Astrocyte of the cerebellum (primary cell): ENCODE measurements around the gene ZWILCH.
"Not testable (repeated sequence)": the region's sequence is repeated elsewhere in the genome, so short reads cannot be mapped to it uniquely, and the experiment has no call there.

ENCODE experiments used
- DNase-seq: peaks from one replicate; pipeline ENCODE4 v3.0.0-alpha.2; 2011; ENCODE audit warnings: low read depth
- H3K4me3 ChIP-seq: 2 replicates; pipeline ENCODE4 v1.5.1; 2011; ENCODE audit warnings: mild to moderate bottlenecking, low read depth, low read length, moderate library complexity
- CTCF ChIP-seq: IDR thresholded peaks from 2 replicates; pipeline ENCODE4 v1.5.1; 2012; ENCODE audit warnings: low read length, low read depth, moderate library complexity, mild to moderate bottlenecking; ENCODE audit errors: missing control alignments
- in situ Hi-C: cut with HindIII; loops from 2 replicates; pipeline ENCODE4 v1.10.0; 2017; ENCODE audit warnings: low sequenced_read_pairs

ZWILCH gene

GRCh38 chr15:66502491-66502890, 2.6 kb upstream of the ZWILCH start:
- H3K4me3 ChIP-seq, result peak overlapping the region; percentile 66
- no peak for TF ChIP-seq CTCF
- in situ Hi-C loops, result loop anchor here (5.0 kb wide), 1 partner anchor 75 kb away; no protein-coding TSS in a partner anchor
- no peak for DNase-seq

- in situ Hi-C loops, result loop anchor here (5.0 kb wide), 1 partner anchor 74 kb away; no protein-coding TSS in a partner anchor
- not testable (repeated sequence) for DNase-seq
- H3K4me3 ChIP-seq, result peak overlapping the region; percentile 66
Observed at GRCh38 chr15:66503041-66503648, 2.0 kb upstream of the ZWILCH start.

DNA sequence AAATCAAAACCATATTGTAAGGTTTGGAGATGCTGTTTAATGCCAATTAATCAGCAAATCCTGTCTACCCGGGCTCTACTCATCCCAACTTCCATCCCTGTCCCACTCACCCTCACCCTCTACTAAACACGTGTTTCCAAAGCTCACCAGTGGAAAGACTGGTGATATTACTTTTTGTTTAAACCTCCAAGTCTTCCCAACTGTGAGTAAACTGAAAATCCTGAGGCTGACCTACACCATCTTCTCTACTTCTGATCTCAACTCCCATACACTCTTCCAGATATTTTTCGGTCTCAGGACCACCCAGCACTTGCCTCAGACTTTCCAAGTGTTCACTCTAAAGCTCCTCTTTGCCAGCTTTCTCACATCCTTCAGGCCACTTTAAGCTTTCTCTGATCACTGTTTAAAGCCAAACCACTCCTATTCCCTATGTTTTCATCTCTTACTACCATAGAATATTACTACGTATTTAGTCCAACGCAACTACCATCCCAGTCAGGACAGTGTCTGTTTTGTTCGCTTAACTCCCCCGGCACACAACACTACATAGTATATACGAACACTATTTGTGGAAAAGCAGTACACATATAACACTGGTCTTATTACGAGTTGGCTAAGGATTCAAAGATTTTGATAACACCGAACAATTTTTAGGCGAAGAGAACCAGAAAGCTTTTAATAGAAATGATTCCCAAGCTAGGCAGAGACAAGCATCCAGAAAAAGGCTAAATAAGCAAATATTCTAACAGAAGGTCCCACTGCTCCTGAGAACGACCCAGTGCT, 1.2 kb upstream of the ZWILCH start:
- H3K4me3 ChIP-seq, result peak overlapping the region; percentile 66
- in situ Hi-C loops, result loop anchor here (5.0 kb wide), 1 partner anchor 73 kb away; no protein-coding TSS in a partner anchor

GRCh38 chr15:66505430-66505811, 295 bp downstream of the ZWILCH start:
- in situ Hi-C loops, result no loop called here
- no peak for DNase-seq
- H3K4me3 ChIP-seq, result peak overlapping the region; percentile 66
- TF ChIP-seq CTCF, result no peak

More for the DNA sequence above, 1.2 kb upstream of the ZWILCH start:
- no peak for DNase-seq
- no peak for TF ChIP-seq CTCF

DNA sequence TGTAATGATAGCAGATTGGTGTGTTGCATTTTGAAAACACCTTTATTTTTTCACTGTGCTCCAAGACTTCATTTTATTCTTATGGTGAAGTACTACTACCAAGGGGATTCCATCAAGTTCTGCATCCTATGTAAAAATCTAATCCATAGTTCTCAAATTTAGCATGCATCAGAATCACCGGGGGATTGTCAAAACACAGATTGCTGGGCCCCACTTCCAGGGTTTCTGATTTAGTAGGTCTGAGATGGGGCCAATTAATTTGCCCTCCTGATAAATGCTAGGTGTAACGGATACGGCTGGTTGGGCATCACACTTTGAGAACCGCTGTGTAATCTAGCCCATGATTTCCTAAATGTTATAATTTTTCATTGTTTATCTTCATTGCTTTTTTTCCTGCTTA, 692 bp downstream of the ZWILCH start:
- no peak for DNase-seq
- TF ChIP-seq CTCF, result no peak
- in situ Hi-C loops, result no loop called here
- peak overlapping the region; percentile 66 for H3K4me3 ChIP-seq

DNA sequence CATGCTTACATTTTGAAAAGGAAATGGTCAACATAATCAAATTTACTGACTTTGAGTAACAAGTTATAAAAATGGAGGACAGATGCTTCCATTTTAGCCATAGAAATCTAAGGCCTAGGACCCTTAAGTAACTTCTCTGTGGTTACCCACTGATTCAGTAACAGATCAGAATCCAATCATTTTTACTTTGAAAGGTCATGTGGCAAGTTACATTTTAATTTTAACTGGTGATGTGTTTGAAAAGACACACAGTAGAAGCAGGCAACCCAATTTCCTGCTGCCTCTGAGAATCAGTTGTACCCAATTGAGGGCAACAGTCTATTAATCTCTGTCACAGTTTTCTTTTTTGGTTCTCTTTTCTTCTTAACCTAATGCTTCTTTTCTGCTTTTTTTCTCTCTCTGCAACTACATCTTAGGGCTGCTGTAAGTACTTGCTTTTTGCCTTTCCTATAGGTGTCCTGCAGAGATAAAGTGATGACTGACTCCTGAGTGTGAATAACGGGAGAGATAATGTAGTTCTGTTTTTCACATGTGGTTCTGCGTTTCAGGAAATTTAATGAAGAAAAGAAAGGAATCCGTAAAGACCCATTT, 3.3 kb downstream of the ZWILCH start:
- TF ChIP-seq CTCF, result no peak
- H3K4me3 ChIP-seq, result no peak overlapping the region
- no peak for DNase-seq
- in situ Hi-C loops, result no loop called here

DNA sequence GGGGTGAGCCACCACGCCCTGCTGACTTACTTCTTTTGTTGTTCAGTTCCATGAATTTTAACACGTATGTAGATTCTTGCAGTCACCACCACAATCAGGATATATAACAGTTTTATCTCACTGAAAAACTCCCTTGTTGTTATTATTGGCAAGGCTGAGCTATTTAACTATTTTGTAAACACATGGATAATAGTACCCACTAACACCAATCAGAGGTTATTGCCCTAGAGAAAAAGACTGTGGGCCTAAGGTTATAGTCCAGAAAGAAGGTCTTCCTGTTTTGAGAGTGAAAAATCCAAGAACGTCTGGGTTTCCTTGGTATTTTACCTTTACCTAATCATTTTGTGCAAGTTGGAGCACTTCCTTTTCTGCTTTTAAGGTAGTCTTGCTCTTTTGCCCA, 9.5 kb downstream of the ZWILCH start:
- no peak for DNase-seq
- TF ChIP-seq CTCF, result no peak
- no peak overlapping the region for H3K4me3 ChIP-seq
- in situ Hi-C loops, result no loop called here
